ENCODE results near the gene CACNA2D4. TPM values are rescaled to one million over a fixed set of nuclear protein-coding genes. Genes with fewer than 3 reads are reported as not detected.

Gene CACNA2D4
- polyA plus RNA-seq, 2 donors, result 0.84 to 0.89 TPM

GRCh38 chr12:1761857-1762256 lies 156.6 kb downstream of the CACNA2D4 start:
- H3K27me3 ChIP-seq (ENCODE audit: control insufficient read depth in 1 of 2, insufficient read depth in 2 of 2, low read length in 2 of 2), result no peaks in the 10 kb centered on the region
- H3K4me1 ChIP-seq (ENCODE audit: control insufficient read depth in 2 of 2, insufficient read depth in 2 of 2, low read length in 1 of 2), result no peaks in the 10 kb centered on the region
- no peak overlapping the region for H3K27ac ChIP-seq (ENCODE audit: low read depth in 2 of 2, low read length in 1 of 2)
- no peak overlapping the region for H3K4me3 ChIP-seq (ENCODE audit: low read depth in 1 of 2, low read length in 2 of 2)
- H3K9me3 ChIP-seq (ENCODE audit: control insufficient read depth in 2 of 2, insufficient read depth in 1 of 2, low read depth in 1 of 2, low read length in 1 of 2), result no peaks in the 10 kb centered on the region
- peaks cover 0 to 5% of the 10 kb centered on the region in 2 donors for H3K36me3 ChIP-seq (ENCODE audit: control insufficient read depth in 2 of 2, insufficient read depth in 2 of 2, low read length in 1 of 2)
- WGBS, 2 donors, result 79 to 87% methylated on average over 3 of the region's 3 CpGs

DNA sequence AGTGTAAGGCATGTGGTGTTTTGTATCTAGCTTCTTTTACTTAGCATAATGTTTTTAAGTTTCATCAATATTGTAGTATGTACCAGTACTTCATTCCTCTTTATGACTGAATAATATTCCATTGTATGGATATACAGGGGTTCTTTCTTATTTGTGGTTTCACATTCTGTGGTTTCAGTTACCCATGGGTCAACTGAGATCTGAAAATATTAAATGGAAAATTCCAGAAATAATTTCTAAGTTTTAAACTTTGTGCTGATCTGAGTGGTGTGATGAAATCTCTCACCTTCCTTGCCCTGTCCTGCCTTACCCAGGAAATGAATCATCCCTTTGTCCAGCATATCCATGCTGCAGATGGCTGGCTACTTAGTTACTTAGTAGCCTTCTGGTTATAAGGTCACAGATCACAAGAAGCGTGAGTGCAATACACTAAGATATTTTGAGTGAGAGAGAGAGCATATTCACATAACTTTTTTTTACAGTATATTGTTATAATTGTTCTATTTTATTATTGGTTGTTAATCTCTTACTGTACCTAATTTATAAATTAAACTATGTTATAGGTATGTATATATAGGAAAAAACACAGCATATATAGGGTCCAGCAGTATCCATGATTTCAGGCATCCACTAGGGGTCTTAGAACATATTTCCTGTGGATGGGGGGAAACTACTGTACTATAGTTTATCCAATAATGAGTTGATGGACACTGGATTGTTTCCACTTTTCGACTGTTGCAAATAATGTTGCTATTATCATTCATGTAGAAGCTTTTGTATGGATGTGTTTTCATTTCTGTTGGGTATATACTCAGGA lies 157.7 kb downstream of the CACNA2D4 start:
- WGBS, 2 donors, result 83 to 84% methylated on average over 2 of the region's 2 CpGs
- Histone ChIP-seq H3K4me3 (ENCODE audit: low read depth in 1 of 2, low read length in 2 of 2) (no peak overlapping the region), H3K27ac (ENCODE audit: low read depth in 2 of 2, low read length in 1 of 2) (no peak overlapping the region), H3K27me3 (ENCODE audit: control insufficient read depth in 1 of 2, insufficient read depth in 2 of 2, low read length in 2 of 2) (no peaks in the 10 kb centered on the region), H3K4me1 (ENCODE audit: control insufficient read depth in 2 of 2, insufficient read depth in 2 of 2, low read length in 1 of 2) (no peaks in the 10 kb centered on the region), H3K36me3 (ENCODE audit: control insufficient read depth in 2 of 2, insufficient read depth in 2 of 2, low read length in 1 of 2) (peaks cover 2 to 5% of the 10 kb centered on the region in 2 donors), H3K9me3 (ENCODE audit: control insufficient read depth in 2 of 2, insufficient read depth in 1 of 2, low read depth in 1 of 2, low read length in 1 of 2) (no peaks in the 10 kb centered on the region)

DNA sequence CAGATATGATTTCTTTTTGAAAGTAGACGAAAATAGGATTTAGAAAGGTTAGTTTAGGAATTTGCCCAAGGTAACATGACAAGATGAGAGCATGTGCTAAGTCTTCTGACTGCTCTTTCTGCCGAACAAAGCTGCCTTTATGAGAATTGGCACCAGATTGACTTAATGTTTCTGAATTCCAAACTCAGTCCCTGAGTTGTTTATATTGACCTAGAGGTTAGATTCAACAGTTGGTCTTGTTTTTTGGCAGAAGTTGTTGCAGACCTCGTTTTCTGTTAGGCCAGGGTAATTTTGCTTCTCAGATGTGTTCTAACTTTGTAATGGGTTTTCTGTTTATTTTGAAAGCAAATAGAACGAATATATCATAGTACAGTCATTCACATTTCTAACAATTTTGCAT lies 159.6 kb downstream of the CACNA2D4 start:
- no peaks in the 10 kb centered on the region for H3K27me3 ChIP-seq (ENCODE audit: control insufficient read depth in 1 of 2, insufficient read depth in 2 of 2, low read length in 2 of 2)
- H3K4me1 ChIP-seq (ENCODE audit: control insufficient read depth in 2 of 2, insufficient read depth in 2 of 2, low read length in 1 of 2), result no peaks in the 10 kb centered on the region
- H3K36me3 ChIP-seq (ENCODE audit: control insufficient read depth in 2 of 2, insufficient read depth in 2 of 2, low read length in 1 of 2), result peaks cover 2 to 5% of the 10 kb centered on the region in 2 donors
- WGBS, 2 donors, result 40% methylated on average over 4 of the region's 4 CpGs
- no peak overlapping the region for H3K27ac ChIP-seq (ENCODE audit: low read depth in 2 of 2, low read length in 1 of 2)
- no peaks in the 10 kb centered on the region for H3K9me3 ChIP-seq (ENCODE audit: control insufficient read depth in 2 of 2, insufficient read depth in 1 of 2, low read depth in 1 of 2, low read length in 1 of 2)
- no peak overlapping the region for H3K4me3 ChIP-seq (ENCODE audit: low read depth in 1 of 2, low read length in 2 of 2)

GRCh38 chr12:1758376-1758775 lies 160.1 kb downstream of the CACNA2D4 start:
- Histone ChIP-seq H3K4me3 (ENCODE audit: low read depth in 1 of 2, low read length in 2 of 2) (no peak overlapping the region), H3K36me3 (ENCODE audit: control insufficient read depth in 2 of 2, insufficient read depth in 2 of 2, low read length in 1 of 2) (peaks cover 2 to 5% of the 10 kb centered on the region in 2 donors), H3K27me3 (ENCODE audit: control insufficient read depth in 1 of 2, insufficient read depth in 2 of 2, low read length in 2 of 2) (no peaks in the 10 kb centered on the region), H3K4me1 (ENCODE audit: control insufficient read depth in 2 of 2, insufficient read depth in 2 of 2, low read length in 1 of 2) (no peaks in the 10 kb centered on the region), H3K27ac (ENCODE audit: low read depth in 2 of 2, low read length in 1 of 2) (no peak overlapping the region), H3K9me3 (ENCODE audit: control insufficient read depth in 2 of 2, insufficient read depth in 1 of 2, low read depth in 1 of 2, low read length in 1 of 2) (no peaks in the 10 kb centered on the region)
- 77 to 88% methylated on average over 2 of the region's 2 CpGs for WGBS, 2 donors

- WGBS, 2 donors, result 94% methylated on average over 3 of the region's 3 CpGs
- no peaks in the 10 kb centered on the region for H3K27me3 ChIP-seq (ENCODE audit: control insufficient read depth in 1 of 2, insufficient read depth in 2 of 2, low read length in 2 of 2)
Observed at GRCh38 chr12:1750300-1750699, 168.2 kb downstream of the CACNA2D4 start.

DNA sequence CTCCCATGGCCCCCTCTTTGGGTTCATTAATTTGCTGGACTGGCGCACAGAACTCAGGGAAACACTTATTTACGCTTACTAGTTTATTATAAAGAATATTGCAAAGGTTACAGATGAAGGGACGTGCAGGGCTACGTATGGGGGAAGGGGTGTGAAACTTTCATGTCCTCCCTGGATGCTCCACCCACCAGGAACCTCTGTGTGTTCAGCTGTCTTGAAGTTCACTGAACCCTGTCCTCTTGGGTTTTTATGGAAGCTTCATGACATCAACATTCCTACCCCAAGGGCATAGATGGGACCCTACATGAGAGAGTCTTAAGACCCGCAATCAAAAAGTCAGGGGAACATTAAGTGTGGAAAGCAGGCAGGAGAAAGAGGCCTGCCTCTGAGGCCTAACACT lies 169.4 kb downstream of the CACNA2D4 start:
- H3K4me3 ChIP-seq (ENCODE audit: low read depth in 1 of 2, low read length in 2 of 2), result no peak overlapping the region
- H3K4me1 ChIP-seq (ENCODE audit: control insufficient read depth in 2 of 2, insufficient read depth in 2 of 2, low read length in 1 of 2), result no peaks in the 10 kb centered on the region
- WGBS, 2 donors, result 97% methylated on average over 5 of the region's 5 CpGs
- peaks cover 0 to 2% of the 10 kb centered on the region in 2 donors for H3K9me3 ChIP-seq (ENCODE audit: control insufficient read depth in 2 of 2, insufficient read depth in 1 of 2, low read depth in 1 of 2, low read length in 1 of 2)
- no peak overlapping the region for H3K27ac ChIP-seq (ENCODE audit: low read depth in 2 of 2, low read length in 1 of 2)
- no peaks in the 10 kb centered on the region for H3K36me3 ChIP-seq (ENCODE audit: control insufficient read depth in 2 of 2, insufficient read depth in 2 of 2, low read length in 1 of 2)
- no peaks in the 10 kb centered on the region for H3K27me3 ChIP-seq (ENCODE audit: control insufficient read depth in 1 of 2, insufficient read depth in 2 of 2, low read length in 2 of 2)

More at GRCh38 chr12:1750300-1750699, 168.2 kb downstream of the CACNA2D4 start:
- no peaks in the 10 kb centered on the region for H3K4me1 ChIP-seq (ENCODE audit: control insufficient read depth in 2 of 2, insufficient read depth in 2 of 2, low read length in 1 of 2)
- H3K9me3 ChIP-seq (ENCODE audit: control insufficient read depth in 2 of 2, insufficient read depth in 1 of 2, low read depth in 1 of 2, low read length in 1 of 2), result peaks cover 0 to 2% of the 10 kb centered on the region in 2 donors
- H3K27ac ChIP-seq (ENCODE audit: low read depth in 2 of 2, low read length in 1 of 2), result no peak overlapping the region
- H3K36me3 ChIP-seq (ENCODE audit: control insufficient read depth in 2 of 2, insufficient read depth in 2 of 2, low read length in 1 of 2), result no peaks in the 10 kb centered on the region
- no peak overlapping the region for H3K4me3 ChIP-seq (ENCODE audit: low read depth in 1 of 2, low read length in 2 of 2)

GRCh38 chr12:1747609-1748008 lies 170.8 kb downstream of the CACNA2D4 start:
- Histone ChIP-seq H3K36me3 (ENCODE audit: control insufficient read depth in 2 of 2, insufficient read depth in 2 of 2, low read length in 1 of 2) (no peaks in the 10 kb centered on the region), H3K9me3 (ENCODE audit: control insufficient read depth in 2 of 2, insufficient read depth in 1 of 2, low read depth in 1 of 2, low read length in 1 of 2) (peaks cover 0 to 2% of the 10 kb centered on the region in 2 donors), H3K27ac (ENCODE audit: low read depth in 2 of 2, low read length in 1 of 2) (no peak overlapping the region), H3K4me3 (ENCODE audit: low read depth in 1 of 2, low read length in 2 of 2) (no peak overlapping the region), H3K27me3 (ENCODE audit: control insufficient read depth in 1 of 2, insufficient read depth in 2 of 2, low read length in 2 of 2) (no peaks in the 10 kb centered on the region), H3K4me1 (ENCODE audit: control insufficient read depth in 2 of 2, insufficient read depth in 2 of 2, low read length in 1 of 2) (no peaks in the 10 kb centered on the region)
- 90 to 96% methylated on average over 2 of the region's 2 CpGs for WGBS, 2 donors

DNA sequence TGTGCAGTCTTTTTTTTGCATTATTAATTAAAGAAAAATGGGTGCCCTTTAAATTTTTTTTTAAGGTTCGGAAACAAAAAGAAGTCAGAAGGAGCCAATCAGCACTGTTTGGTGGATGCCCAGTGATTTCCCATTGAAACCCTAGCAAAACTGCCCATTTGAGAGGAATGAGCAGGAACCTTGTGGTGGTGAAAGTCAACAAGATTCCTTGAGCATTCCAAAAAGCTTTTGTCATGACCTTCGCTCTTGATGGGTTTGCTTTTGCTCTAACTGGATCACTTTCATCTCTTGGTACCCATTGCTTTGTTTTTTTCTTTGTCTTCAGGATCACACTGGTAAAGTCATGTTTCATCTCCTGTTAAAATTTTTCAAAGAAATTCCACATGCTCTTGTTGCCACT lies 173.5 kb downstream of the CACNA2D4 start:
- no peak overlapping the region for H3K27ac ChIP-seq (ENCODE audit: low read depth in 2 of 2, low read length in 1 of 2)
- no peaks in the 10 kb centered on the region for H3K27me3 ChIP-seq (ENCODE audit: control insufficient read depth in 1 of 2, insufficient read depth in 2 of 2, low read length in 2 of 2)
- H3K4me1 ChIP-seq (ENCODE audit: control insufficient read depth in 2 of 2, insufficient read depth in 2 of 2, low read length in 1 of 2), result no peaks in the 10 kb centered on the region
- H3K36me3 ChIP-seq (ENCODE audit: control insufficient read depth in 2 of 2, insufficient read depth in 2 of 2, low read length in 1 of 2), result no peaks in the 10 kb centered on the region
- H3K9me3 ChIP-seq (ENCODE audit: control insufficient read depth in 2 of 2, insufficient read depth in 1 of 2, low read depth in 1 of 2, low read length in 1 of 2), result peaks cover 0 to 2% of the 10 kb centered on the region in 2 donors
- 93 to 97% methylated on average over 2 of the region's 2 CpGs for WGBS, 2 donors
- no peak overlapping the region for H3K4me3 ChIP-seq (ENCODE audit: low read depth in 1 of 2, low read length in 2 of 2)

All from esophagus (tissue), 2 donors.